Left ventricle myocardium superior (tissue), 1 donor: ENCODE measurements around the gene MTCH2. TPM values are rescaled to one million over a fixed set of nuclear protein-coding genes. Genes with fewer than 3 reads are reported as not detected.

ENCODE experiments used
- ATAC-seq: fragments of 200-7000 bp; cut with Tn5 transposase; one replicate; pipeline ENCODE4 v1.9.1; 2020; ENCODE audit warnings: mild to moderate bottlenecking, moderate library complexity
- DNase-seq: peaks from one replicate; pipeline ENCODE4 v3.0.0-alpha.2; 2020
- intact Hi-C: fragments of 100-400 bp; cut with micrococcal nuclease; formaldehyde crosslinking; loops from one replicate; pipeline ENCODE4 v1.11.0; 2022
- total RNA-seq: library from RNA; stranded (reverse); fragmentation: NEBNext Ultra II Directional; extraction: Animal tissue kit (Norgen Biotek cat#: 25700); gene quantifications from one replicate; pipeline ENCODE4 v1.2.1, GENCODE V29; 2021
- donor health status: DM: no; HTN: yes; CAD: no; lungs with severe emphysema.

MTCH2 gene
- total RNA-seq, 1 donor from 2014 or later = 107 TPM

DNA sequence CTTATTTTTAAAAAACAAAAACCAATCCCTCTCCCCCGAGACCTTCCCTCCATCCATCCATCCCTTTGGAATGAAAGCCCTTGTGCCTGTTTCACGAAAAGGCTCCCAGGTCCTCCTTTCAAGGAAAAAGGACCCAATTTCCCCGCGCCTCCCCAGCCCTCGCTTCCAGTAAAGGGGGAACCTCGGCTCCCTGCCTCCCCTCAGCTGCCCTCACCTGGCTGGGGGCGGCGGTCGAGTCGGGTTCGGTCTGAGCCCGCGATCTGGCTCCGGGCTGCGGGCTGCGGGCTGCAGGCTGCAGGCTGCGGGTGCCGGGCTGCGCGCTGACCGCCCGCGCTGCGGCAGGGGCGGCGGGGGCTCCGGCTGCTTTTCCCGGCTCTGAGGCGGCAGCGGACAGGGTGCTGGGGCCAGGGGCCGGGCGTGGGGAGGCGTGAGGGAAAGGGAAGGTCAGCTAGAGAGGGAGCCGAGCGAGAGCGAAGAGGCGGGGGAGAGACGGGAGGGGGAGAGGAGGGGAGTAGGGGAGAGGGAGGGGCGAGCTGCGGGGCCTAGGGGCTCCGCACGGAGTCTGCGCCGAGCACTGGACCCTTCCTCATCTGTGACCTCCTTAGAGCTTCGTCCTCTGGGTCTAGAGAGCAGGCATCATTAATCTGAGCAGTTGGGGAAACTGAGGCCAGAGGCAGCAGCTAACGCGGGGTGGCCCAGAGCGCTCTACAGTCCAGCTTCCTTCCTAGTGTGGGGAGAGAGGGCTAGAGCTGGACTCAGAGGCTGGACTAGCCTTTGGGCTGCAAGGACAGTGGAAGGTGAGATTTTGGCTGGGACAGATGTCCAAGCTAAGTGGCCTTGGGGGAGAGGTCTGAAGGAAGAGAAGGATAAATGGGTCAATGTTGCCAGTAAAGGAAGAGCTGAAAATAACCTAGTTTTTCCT lies 48.2 kb downstream of the MTCH2 start, which contains the start of gene C1QTNF4:
C1QTNF4 (minus strand) TSS at position 478 of the 922 bp plus-strand sequence. CDS start 3,601 bp downstream, outside the sequence.
- intact Hi-C loops = no loop called here
- no peak for DNase-seq
- ATAC-seq = no peak

DNA sequence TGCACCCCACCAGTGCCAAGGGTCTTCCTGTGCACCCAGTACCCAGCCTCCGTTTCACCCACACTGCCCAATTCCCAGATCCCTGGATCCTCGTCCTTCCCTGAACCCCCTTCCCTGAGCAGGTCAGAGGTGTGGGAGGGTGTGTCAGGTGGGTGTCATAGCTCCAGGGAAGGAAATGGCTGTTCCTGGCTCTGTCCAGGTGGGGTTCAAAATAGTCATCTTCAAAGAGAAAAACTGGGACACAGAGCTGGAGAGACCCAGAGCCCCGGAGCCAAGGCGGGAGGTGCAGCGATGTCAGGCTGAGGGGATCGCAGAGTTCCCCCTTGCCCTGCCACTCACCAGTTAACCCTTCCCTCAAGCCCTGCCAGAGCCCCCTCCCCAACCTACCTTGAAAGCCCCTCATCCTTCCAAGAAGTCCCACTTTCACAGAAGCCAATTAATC lies 48.8 kb downstream of the MTCH2 start:
- intact Hi-C loops = no loop called here
- no peak for ATAC-seq
- no peak for DNase-seq

- intact Hi-C loops = no loop called here
- ATAC-seq = no peak
- DNase-seq = no peak
Measured at GRCh38 chr11:47592970-47593369, 49.4 kb downstream of the MTCH2 start.

- DNase-seq = no peak
- intact Hi-C loops = no loop called here
- no peak for ATAC-seq
Measured at GRCh38 chr11:47592251-47592650, 50.1 kb downstream of the MTCH2 start.

DNA sequence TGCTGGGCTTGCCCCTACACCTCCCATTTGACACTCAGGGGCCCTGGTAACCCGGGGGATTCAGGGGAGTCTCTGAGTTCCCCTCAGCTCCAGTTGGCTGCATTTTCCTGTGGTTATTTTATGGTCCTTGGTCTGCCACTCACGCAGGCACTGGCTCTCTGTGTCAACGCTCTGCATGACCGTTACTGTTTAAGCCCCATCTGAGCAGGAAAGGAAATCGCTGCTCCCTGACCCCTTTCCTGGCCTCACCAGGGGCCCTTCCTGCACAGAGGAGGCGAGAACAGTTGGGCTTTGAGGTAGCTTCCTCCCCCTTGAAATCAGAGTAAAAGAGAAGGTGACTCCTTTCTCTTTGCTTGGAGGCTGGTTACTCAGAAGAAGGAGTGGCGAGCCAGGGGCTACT lies 50.6 kb downstream of the MTCH2 start:
- DNase-seq (no peak), ATAC-seq (no peak)
- intact Hi-C loops = no loop called here

DNA sequence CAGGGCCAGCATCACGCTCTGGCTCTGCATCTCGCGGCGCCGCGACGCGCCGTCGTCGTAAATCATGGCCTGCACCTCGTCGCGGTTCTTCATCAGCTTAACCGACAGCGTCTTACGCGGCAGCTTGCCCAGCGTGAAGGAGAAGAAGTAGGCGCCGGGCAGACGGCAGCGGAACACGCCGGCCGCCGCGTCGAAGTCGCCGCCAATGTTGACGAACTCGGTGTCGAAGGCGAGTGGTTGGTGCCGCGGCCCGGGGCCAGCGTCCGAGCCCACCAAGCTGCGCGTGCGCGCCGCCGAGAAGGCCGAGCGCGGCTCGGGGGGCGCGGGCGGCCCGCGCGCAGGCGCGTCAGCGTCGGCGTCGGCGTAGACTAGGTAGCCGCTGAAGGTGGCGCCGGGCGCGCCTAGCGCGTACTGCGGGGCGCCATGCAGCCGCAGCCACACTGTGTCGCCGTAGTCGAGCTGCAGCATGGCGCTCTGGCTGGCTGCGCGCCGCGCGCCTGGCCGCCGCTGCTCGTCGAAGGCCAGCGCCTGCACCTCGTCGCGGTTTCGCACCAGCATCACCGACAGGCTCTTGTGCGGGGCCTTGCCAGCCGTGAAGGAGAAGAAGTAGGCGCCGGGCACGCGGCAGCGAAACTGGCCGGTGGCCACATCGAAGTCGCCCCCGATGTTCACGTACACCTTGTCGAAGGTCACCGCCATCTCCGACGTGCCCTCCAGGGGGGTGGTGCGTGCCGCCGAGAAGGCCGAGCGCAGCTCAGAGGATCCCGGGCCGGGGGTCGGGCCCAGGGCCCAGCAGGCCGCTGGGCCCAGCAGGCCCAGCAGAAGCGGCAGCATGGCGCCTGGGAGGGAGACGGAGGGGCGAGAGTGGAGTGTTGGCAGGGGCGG lies 52.1 kb downstream of the MTCH2 start:
- intact Hi-C loops = no loop called here
- peak; percentile 16 for ATAC-seq
- peak; percentile 54 for DNase-seq

DNA sequence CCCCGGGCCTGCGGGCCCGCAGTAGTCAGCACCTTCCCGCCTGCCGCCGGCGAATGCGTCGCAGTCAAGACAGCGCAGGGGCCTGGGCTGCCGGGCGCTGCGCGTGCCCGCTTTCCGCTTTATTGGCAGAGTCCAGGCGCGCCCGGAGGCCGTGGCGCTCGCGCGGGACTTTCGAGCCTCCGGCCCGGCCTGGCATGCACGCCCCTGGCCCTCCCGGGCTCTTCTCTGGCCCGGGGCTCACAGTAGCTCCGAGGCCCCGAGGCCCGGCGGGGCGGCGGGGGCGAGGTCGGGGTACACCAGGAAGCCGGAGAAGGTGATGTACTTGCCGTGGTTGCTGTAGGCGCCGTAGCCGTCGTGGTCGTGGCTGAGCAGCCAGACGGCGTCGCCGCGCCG lies 52.8 kb downstream of the MTCH2 start:
- intact Hi-C loops = no loop called here
- DNase-seq = peak; percentile 49
- peak; percentile 19 for ATAC-seq

GRCh38 chr11:47589118-47589517 lies 53.2 kb downstream of the MTCH2 start:
- no peak for DNase-seq
- ATAC-seq = no peak
- intact Hi-C loops = no loop called here

GRCh38 chr11:47587723-47588326 lies 54.5 kb downstream of the MTCH2 start:
- ATAC-seq (peak; percentile 46), DNase-seq (peak; percentile 71)
- intact Hi-C loops = no loop called here

DNA sequence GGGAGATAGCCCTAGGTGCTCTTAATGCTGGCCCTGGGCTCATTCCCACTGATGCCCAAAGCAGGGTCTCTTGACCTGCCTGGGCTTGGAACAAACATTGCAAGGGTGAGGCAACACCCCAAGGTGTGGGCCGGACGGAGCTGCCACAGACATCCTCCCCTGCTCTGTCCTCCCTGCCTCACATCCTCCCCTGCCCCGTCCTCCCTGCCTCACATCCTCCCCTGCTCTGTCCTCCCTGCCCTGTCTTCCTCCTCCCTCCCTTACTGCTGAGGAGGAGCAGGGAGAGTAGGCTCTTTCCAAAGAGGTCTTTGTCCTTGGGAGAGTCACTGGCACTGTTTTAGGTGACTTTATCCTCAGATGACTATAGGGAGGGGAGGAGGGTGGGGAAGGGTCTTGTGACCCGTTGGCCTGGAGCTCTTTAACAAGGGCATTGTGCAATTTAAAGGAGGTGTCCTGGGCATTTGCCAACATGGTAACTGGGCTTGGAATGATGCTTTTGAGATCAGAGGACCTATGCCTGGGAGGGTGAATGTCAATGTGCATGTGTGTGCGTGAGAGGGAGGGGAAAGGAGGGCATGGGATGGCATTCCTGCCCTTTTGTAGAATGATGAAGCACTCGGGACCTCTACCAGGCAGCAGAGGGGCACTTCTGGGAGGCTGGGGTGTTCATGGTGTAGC lies 55.2 kb downstream of the MTCH2 start:
- intact Hi-C loops = no loop called here
- ATAC-seq = peak; percentile 5
- no peak for DNase-seq

DNA sequence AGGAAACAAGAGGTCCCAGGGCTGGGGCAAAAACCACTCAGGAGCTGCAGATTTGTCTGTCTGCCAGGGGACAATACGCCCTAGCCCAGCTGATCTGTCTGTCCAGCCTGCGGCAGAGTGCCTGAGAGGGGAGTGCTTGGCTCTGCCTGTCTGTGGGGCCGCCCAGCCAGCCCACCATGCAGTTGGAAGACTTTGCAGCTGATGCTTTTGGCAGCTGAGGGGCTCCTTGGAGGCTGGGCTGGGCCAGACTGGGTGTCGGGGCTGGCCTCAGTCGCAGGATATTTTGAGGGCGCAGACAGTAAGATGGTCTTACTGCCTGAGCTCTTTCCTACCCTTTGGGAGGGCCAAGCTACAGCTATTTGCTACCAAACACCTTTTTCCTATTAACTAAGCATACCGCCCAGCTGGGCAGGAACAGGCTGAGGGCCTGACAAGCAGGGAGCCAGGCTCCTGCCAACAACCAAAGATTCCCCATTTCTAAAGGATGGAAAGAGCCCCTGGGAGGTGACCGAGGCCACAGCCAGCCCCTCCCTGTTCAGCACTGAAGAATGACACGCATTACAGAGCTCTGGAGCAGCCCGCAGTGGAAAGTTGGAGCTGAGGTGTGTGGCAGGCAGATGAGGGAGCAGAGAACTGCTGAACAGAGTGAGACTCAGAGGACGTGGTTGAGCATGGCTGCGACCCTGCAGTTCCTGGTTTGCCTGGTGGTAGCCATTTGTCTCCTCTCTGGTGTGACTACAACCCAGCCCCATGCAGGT lies 56.1 kb downstream of the MTCH2 start, which contains the start of gene FAM180B:
FAM180B (plus strand) TSS at position 581 of the 758 bp plus-strand sequence; CDS start at position 672, 91 bp downstream.
- intact Hi-C loops = no loop called here
- ATAC-seq = peak; percentile 51
- DNase-seq = peak; percentile 40

GRCh38 chr11:47583844-47584243 lies 58.5 kb downstream of the MTCH2 start:
- DNase-seq = no peak
- intact Hi-C loops = no loop called here
- no peak for ATAC-seq

DNA sequence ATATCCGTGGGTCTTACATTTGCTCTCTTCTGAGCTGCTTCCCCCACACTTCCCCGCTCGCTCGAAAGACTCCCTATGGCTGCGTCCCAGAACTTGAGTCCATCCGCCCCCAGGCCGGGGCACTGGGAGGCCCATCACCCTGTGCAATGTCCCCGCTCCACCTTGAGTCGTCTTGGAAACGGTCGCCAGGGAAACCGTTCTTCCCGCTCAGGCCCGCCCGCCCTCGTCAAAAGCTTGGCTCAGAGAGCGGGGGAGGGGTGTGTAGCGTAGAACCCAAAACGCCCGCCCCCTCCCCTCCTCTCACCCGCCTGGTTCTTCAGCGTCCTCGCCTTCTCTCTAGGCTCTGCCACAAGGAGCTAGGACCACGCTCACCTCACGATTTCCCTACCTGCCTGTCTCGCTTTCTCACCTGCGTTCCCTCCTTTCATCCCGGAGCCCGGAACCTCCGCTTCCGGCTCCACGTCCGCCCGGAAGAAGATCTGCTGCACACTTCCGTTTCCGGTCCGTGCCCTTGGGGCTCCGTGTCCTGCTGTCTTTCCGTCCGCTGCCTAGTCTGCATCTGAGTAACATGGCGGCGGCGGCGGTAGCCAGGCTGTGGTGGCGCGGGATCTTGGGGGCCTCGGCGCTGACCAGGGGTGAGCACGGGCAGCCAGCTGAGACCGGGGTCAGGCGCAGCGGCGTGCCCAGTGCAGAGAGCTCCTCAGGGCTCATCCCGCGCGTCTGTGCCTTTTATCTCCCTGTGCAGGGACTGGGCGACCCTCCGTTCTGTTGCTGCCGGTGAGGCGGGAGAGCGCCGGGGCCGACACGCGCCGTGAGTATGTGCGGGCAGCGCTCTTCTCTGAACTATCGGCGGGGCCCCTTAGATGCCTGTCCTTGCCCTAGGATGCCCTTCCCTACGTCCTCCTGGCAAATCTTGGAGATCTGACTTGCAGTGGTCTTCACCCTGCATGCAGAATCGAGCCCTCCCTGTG lies 63.5 kb downstream of the MTCH2 start, which contains the start of the genes KBTBD4 and NDUFS3:
KBTBD4 (minus strand) TSS at position 447 of the 971 bp plus-strand sequence; CDS start at position 428, 19 bp downstream.
NDUFS3 (plus strand) TSS at position 551 of the 971 bp plus-strand sequence; CDS start at position 569, 18 bp downstream.
- intact Hi-C loops = no loop called here
- DNase-seq (peak; percentile 87), ATAC-seq (peak; percentile 95)

GRCh38 chr11:47577460-47578041 lies 64.8 kb downstream of the MTCH2 start:
- intact Hi-C loops = no loop called here
- ATAC-seq (no peak), DNase-seq (no peak)

DNA sequence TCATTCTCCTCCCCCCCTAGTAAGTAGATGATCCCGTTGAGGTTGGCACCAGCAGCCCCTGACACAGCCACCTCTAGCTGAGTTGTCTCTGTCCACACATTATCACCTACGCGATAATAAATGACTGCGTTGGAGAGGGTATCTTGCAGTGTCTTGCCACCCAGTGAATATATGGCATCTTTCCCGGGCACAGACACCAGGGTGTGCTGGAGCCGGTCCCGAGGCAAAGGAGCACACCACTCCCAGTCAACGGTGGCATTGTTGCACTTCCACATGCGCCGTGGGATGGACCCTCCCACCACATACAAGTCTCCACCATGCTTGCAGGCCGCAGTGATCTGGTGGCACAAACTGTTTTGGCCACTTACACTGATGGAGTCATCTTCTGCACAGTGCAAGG lies 69.0 kb downstream of the MTCH2 start:
- intact Hi-C loops = no loop called here
- ATAC-seq (peak; percentile 92), DNase-seq (peak; percentile 66)

DNA sequence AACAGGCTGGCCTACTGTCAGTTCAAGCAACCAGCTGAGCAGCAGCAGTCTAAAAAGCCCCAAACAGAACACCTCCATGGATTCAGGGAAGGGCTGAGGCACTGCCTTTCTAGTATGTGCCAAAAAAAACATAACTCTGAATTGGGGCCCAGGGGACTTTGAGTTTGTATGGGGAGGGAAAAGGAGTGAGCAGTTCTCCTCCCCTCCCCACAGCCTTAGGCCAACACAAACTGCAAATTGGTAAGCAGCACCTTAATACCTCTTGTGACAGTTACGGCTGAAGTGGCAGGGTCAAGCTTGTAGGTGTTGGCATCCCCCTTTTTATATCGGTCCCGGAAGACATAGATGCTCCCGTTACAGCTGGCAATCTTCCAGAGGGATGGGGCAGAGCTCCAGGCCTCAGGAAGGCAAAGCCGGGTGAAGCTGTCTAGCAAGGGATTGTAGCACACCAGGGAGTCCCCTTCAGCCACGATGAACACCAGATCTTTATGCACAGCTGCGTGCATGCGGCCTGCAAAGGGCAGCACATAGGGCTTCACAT lies 69.6 kb downstream of the MTCH2 start:
- DNase-seq (no peak), ATAC-seq (peak; percentile 23)
- intact Hi-C loops = no loop called here
